G401.6 (cell line): ENCODE data around the gene TMEM236.

ENCODE experiments used
- FAIRE-seq: peaks from 2 replicates; lab custom pipeline; 2012; peaks lifted over from hg19 to GRCh38; lab: Jason Lieb, UNC

TMEM236 gene

GRCh38 chr10:17740668-17741067, 11.3 kb upstream of the TMEM236 start:
- FAIRE-seq, result no peak

DNA sequence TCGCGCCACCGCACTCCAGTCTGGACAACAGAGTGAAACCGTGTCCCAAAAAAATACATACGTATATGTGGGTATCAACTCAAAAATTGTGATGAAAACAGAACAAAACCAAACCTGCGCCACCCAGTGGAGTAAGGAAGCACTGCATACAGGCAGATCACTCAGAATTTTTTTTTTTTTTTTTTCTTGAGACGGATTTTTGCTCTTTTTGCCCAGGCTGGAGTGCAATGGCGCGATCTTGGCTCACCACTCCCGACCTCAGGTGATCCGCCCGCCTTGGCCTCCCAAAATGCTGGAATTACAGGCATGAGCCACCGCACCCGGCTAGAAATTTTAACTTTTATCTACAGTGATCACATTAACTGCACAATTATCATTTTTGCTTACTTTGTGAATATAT, 9.1 kb upstream of the TMEM236 start:
- FAIRE-seq, result peak; percentile 90

DNA sequence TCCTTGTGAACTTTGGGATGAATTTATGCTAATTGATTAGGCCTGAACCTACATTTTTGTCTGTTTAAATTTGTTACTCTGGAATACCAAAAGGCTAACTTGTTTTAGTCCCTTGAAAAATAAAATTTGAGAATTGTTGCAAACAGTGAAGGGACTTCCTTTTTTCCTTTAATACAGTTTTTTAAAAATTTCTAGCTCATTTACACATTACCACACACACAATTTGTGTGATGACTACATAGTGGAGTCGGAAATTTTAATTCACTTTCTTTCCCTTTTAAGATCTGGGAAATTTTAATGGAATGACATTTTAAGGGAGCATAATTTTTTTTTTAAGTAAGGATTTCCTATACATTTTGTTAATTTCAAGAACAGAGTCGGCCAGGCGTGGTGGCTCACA, 8.6 kb upstream of the TMEM236 start:
- FAIRE-seq, result no peak

GRCh38 chr10:17744341-17744861, 7.6 kb upstream of the TMEM236 start:
- no peak for FAIRE-seq

DNA sequence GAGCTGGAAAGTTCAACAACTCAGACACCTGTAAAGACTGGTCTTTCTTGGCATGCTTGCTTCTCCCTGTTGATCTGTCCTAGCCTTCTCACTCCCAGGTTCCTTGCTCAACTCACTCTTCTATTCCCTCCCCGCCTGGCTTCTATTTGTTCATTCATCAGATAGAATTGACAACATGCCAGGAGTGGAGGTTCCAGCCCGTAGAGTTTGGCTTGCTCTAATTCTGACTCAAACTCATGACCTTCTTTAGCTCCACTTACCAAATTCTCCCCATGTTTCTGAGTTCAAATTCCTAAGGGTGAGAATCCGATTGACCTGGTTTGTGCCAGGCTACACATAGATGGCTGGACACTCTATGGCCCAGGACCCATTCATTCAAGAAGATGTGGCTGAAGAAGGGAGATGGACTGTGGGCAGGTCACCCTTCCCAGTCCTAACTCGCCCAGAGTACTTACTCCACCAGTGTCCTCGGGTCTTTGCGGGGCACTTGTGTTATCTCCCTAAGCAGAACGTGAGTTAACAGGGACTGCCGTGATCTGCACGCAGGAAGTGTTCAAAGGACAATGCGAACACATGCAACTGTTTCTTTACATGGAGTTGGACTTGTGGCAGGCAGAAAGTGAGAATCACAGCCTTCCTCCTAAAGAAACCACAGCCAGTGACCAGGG, 4.0 kb upstream of the TMEM236 start:
- FAIRE-seq, result no peak

- FAIRE-seq, result no peak
Measured at GRCh38 chr10:17749890-17750289, 2.1 kb upstream of the TMEM236 start.

DNA sequence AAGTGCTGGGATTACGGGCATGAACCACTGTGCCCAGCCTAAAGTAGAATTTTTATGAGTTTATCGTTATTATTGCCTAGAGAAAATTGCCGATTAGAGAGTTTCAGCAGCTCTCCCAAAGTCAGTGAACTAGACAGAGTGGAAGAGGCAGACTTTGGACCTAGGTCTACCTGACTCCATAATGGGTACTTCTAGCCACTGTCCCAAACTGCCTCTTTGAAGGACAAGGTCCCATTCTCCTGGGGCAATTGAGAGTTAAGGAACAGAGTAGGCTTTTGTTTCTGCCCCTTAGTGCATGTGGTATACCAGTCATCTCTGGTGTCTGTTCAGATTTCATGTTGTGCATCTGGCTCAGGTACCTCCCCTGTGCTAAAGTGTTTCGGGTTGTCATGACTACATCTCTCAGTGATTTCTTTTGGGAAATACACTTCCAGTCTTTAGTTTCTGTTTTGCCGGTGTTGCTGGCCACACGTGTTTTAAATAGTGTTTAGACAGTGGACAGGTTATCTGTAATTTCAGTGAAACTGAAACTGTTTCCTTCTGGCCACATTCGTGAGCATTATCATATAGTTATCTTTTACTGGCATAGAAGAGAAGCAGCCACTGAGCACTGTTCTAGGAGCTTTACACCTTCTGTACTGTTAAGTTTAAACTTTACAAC, 4.7 kb downstream of the TMEM236 start:
- no peak for FAIRE-seq

DNA sequence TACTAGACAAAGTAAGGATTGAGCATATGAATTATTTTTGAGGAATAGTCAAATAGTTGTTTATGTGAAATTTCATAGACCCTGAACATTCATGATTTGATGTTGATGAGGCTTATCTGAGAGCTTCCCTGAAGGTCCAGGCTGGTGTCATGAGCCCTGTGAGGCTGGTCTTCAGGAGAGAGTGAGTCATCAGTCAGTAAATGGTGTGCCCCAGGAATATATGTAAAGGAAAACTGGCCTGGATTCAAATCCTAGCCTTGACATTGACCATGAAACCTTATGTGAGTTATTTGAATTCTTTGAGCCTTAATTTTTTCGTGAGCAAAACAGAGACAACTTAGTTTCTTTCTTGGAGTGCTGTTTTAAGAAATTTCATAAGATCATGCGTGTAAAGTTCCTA, 6.2 kb downstream of the TMEM236 start:
- no peak for FAIRE-seq

- FAIRE-seq, result no peak
Measured at GRCh38 chr10:17758896-17759295, 6.9 kb downstream of the TMEM236 start.

DNA sequence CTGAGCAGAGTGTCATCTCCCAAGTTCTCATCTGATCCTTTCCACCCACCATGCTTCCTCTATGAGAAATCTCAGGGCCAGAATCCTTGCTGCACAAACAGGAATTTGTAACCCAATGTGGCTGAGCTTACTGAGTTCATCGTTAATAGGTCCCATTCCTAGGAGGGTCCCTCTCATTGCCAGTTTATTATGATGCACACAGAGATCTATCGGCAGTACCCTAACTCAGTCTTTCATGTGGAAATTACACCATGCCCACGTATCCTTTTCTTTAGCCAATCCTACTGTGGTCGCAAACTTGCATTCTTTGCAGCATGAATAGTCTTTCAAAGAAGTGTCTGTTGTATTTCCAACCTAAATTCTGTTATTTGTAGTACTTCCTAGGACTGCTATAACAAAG, 12.1 kb downstream of the TMEM236 start:
- FAIRE-seq, result no peak

DNA sequence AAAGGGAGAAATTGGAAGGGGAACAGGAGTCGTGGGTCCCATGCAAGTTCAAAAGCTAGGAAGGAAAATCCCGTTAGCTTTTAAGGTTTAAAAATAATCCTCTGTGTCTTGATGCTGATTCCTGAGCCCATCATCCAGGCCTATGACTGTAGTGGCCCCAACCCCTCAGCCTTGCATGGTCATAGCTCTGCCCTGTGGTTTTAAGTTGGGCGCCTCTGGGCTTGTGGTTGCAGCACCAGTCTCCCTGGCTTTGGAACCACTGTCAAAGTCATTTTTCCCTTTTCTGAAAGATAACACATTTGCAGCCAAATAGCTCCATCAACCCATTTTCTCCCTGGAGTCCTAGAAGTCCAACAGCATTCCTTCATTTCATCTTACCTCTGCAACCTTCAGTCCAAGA, 13.6 kb downstream of the TMEM236 start:
- FAIRE-seq, result no peak

- FAIRE-seq, result no peak
Measured at GRCh38 chr10:17766731-17767130, 14.7 kb downstream of the TMEM236 start.

DNA sequence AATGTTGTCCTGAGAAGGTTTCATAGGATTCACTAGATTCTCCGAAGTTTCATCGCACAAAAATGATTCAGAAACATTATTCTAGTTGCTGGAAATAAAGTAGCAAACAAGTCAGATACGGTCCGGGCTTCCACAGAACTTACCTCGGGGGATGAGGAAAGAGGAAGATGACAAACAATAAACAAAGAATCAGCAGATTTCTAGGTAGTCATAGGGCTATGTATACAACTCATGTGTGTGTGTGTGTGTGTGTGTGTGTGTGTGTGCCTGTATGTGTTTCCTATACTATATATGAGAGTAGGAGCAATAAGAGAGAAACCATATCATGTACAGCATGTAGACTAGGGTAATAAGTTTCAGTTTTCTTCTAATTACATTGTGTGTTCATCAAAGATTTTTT, 16.5 kb downstream of the TMEM236 start:
- FAIRE-seq, result no peak

- no peak for FAIRE-seq
Measured at GRCh38 chr10:17768957-17769356, 17.0 kb downstream of the TMEM236 start.

DNA sequence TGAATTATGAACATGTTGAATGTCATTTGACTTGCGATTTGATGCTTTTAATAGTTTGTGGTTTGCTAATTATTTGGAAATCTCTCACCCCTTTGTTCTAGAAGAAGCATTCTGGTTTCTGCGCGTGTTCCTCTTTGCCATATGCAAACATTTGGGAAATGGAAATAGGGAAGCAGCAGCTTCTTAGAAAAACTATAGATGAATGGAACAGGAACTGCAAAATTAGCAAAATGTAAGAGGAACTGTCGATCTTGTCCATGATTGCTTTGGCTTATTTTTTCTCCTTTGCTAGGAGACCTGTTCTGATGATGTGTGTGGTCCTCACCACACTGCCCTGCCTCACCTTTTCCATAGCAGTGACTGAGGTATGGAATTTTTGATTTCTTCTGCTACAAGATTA, 19.0 kb downstream of the TMEM236 start:
- FAIRE-seq, result no peak

DNA sequence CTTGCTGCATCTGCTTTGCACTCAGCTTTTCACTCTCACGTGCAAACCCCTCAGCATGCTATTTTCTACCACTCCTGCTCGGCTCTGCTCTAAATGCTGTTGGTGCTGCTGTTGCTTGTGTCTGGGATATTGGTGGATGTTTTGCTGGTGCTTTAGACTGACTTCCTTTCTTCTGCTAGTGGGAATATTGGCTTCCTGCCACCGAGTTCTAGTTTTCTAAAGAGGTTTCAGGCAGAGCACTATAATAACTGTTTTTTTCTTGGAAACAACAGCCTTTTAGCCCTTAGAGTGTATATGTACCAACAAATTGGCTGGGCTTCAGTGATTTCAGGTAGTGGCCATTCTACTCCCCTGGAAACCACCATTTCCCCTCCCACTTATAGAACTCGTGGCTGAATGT, 27.8 kb downstream of the TMEM236 start:
- no peak for FAIRE-seq

- FAIRE-seq, result no peak
Measured at GRCh38 chr10:17780727-17781126, 28.7 kb downstream of the TMEM236 start.

GRCh38 chr10:17781856-17782255, 29.9 kb downstream of the TMEM236 start:
- no peak for FAIRE-seq

DNA sequence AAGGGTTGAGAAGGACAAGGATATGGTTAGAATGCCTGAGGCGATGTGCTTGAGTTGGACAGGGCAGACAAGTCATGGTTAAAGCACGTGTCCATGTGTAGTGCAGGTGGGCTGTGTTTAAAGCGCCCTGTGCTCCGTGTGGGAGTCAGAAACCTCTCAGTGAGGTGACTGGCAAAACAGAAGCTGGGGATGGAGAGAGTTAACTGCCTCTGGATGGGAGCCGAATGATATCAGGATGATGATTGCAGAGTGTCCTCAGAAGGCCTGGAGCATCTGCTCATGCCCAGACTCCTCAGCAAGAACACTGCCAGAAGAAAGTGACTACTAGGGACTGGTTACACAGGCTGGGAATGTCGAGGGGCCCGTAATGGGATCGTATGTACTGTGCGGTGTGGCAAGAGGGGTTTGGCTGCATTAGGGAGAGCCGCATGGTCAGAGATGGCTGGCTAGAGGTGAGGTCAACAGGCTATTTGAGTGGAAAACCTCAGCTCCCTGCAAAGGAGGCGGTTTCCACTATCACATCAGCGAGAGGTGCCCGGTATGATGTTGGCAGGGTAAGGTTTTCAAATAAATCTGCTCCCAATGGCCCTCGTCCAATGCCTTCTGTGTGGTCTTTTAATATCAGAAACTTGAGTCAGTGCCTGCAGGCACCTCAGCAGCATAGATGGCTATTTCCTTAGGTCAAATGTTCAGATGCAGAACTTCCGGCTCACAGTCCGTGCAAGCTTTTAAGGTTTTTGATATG, 31.1 kb downstream of the TMEM236 start:
- FAIRE-seq, result no peak

DNA sequence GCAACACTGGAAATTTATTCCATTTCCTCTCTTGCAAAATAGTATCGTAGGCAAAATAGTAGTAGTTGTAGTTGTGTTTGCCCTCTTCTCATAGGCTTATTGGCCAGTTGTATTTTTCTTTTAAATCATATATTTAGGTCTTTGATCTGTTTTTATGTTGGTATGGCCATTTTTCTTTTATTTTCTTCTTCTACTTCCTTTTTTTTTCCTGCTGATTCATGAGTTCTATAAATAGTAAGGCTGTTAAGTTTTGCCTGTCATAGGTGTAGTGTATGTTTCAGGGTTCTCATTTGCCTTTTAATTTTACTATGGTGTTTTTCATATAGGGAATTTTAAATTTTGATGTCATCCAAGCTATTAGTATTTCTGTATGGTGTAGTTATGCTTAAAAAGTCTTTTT, 31.8 kb downstream of the TMEM236 start:
- no peak for FAIRE-seq

GRCh38 chr10:17784688-17785087, 32.7 kb downstream of the TMEM236 start:
- no peak for FAIRE-seq

GRCh38 chr10:17785276-17785930, 33.4 kb downstream of the TMEM236 start:
- no peak for FAIRE-seq
